ENCODE results near the gene PRKN.

- TF ChIP-seq POLR2AphosphoS5 (IDR thresholded peaks at IDR 0.05; ENCODE audit: low read depth, low read length) (no peak), CTCF (IDR thresholded peaks at IDR 0.05) (no peak), REST (IDR thresholded peaks at IDR 0.05; ENCODE audit: insufficient read depth in 1 of 2, low read depth in 2 of 2, low read length in 1 of 2) (no peak), SIN3A (IDR thresholded peaks at IDR 0.05; ENCODE audit: borderline replicate concordance, insufficient read depth, low read depth, low read length) (no peak), TCF7L2 (IDR thresholded peaks at IDR 0.05; ENCODE audit: low read depth, low read length) (no peak)
These were observed 1151.9 kb downstream of the PRKN start for GRCh38 chr6:161575523-161576254.
